OCI-LY3 (cell line): Measurements from ENCODE around the gene S1PR3.

ENCODE experiments used
- H2AFZ ChIP-seq: fragments of 200-600, 300-600 bp; shearing (Covaris generic); 2 replicates; pipeline ENCODE4 v1.6.0; 2014; ENCODE audit warnings: antibody characterized with exemption, low read depth, low read length
- H3K27ac ChIP-seq: fragments of 200-600, 300-600 bp; sonication (generic); 2 replicates; pipeline ENCODE4 v1.5.1; 2014; ENCODE audit warnings: mild to moderate bottlenecking, low read length, moderate library complexity, mixed read lengths
- H3K27me3 ChIP-seq: fragments of 200-600, 300-600 bp; sonication (generic); 2 replicates; pipeline ENCODE4 v1.6.1; 2014; ENCODE audit warnings: low read depth, low read length, mixed read lengths
- H3K36me3 ChIP-seq: fragments of 200-600, 300-600 bp; sonication (generic); replicated peaks from 2 replicates; pipeline ENCODE3; 2014; ENCODE audit warnings: low read depth, low read length, mixed read lengths
- H3K4me1 ChIP-seq: fragments of 300-600, 200-600 bp; sonication (generic); 2 replicates; pipeline ENCODE4 v1.6.1; 2014; ENCODE audit warnings: low read length, mixed read lengths
- H3K4me2 ChIP-seq: fragments of 200-600, 300-600 bp; sonication (generic); 2 replicates; pipeline ENCODE4 v1.6.1; 2014; ENCODE audit warnings: low read length, mixed read lengths
- H3K4me3 ChIP-seq: fragments of 300-600, 200-600 bp; sonication (generic); 2 replicates; pipeline ENCODE4 v1.5.1; 2014; ENCODE audit warnings: antibody characterized with exemption, mild to moderate bottlenecking, low read length, moderate library complexity
- H3K79me2 ChIP-seq: fragments of 300-600, 200-600 bp; shearing (Covaris generic); 2 replicates; pipeline ENCODE4 v1.6.1; 2014; ENCODE audit warnings: mild to moderate bottlenecking, low read length, mixed read lengths
- H3K9ac ChIP-seq: fragments of 300-600, 200-600 bp; shearing (Covaris generic); 2 replicates; pipeline ENCODE4 v1.6.0; 2014; ENCODE audit warnings: mild to moderate bottlenecking, low read length, moderate library complexity
- H3K9me3 ChIP-seq: fragments of 200-600, 300-600 bp; shearing (Covaris generic); 2 replicates; pipeline ENCODE4 v1.6.1; 2014; ENCODE audit warnings: low read length, mixed read lengths; ENCODE audit not compliant: insufficient read depth
- H4K20me1 ChIP-seq: fragments of 200-600, 300-600 bp; sonication (generic); 2 replicates; pipeline ENCODE4 v1.6.1; 2016; ENCODE audit warnings: low read length, mixed read lengths; ENCODE audit not compliant: insufficient read depth
- CTCF ChIP-seq: fragments of 200-600, 300-600 bp; sonication (generic); IDR thresholded peaks from 2 replicates; pipeline ENCODE4 v1.5.1; 2014; ENCODE audit warnings: antibody characterized with exemption, low read length, low read depth
- EZH2phosphoT487 ChIP-seq: fragments of 200-600 bp; shearing (Covaris generic); IDR thresholded peaks from 2 replicates; pipeline ENCODE4 v1.6.1; 2018; ENCODE audit warnings: antibody characterized with exemption, mixed run types, low read depth

The S1PR3 gene

GRCh38 chr9:89002987-89003386 is 11.7 kb downstream of the S1PR3 start:
- Histone ChIP-seq H3K9ac (no peak overlapping the region), H3K36me3 (no peaks in the 10 kb centered on the region), H3K79me2 (no peaks in the 10 kb centered on the region), H3K27ac (no peak overlapping the region), H3K4me1 (no peaks in the 10 kb centered on the region), H2AFZ (no peak overlapping the region), H3K9me3 (no peaks in the 10 kb centered on the region), H3K4me3 (no peak overlapping the region), H3K27me3 (peaks cover 40% of the 10 kb centered on the region), H4K20me1 (no peaks in the 10 kb centered on the region), H3K4me2 (no peak overlapping the region)
- TF ChIP-seq EZH2phosphoT487: no peak
- no peak for TF ChIP-seq CTCF

GRCh38 chr9:89005323-89005722 is 14.1 kb downstream of the S1PR3 start:
- peaks cover 10% of the 10 kb centered on the region for H3K4me1 ChIP-seq
- peaks cover 40% of the 10 kb centered on the region for H3K27me3 ChIP-seq
- no peaks in the 10 kb centered on the region for H4K20me1 ChIP-seq
- H3K9ac ChIP-seq: no peak overlapping the region
- no peak overlapping the region for H2AFZ ChIP-seq
- no peak overlapping the region for H3K27ac ChIP-seq
- no peaks in the 10 kb centered on the region for H3K79me2 ChIP-seq
- H3K4me3 ChIP-seq: no peak overlapping the region
- no peaks in the 10 kb centered on the region for H3K9me3 ChIP-seq
- H3K36me3 ChIP-seq: no peaks in the 10 kb centered on the region
- H3K4me2 ChIP-seq: no peak overlapping the region
- TF ChIP-seq EZH2phosphoT487 (no peak), CTCF (no peak)

GRCh38 chr9:89006267-89006666 is 15.0 kb downstream of the S1PR3 start:
- Histone ChIP-seq H3K79me2 (no peaks in the 10 kb centered on the region), H2AFZ (no peak overlapping the region), H3K27me3 (peaks cover 40% of the 10 kb centered on the region), H3K4me2 (no peak overlapping the region), H3K9me3 (no peaks in the 10 kb centered on the region), H3K36me3 (no peaks in the 10 kb centered on the region), H3K4me3 (no peak overlapping the region), H4K20me1 (no peaks in the 10 kb centered on the region), H3K9ac (no peak overlapping the region), H3K4me1 (peaks cover 10% of the 10 kb centered on the region), H3K27ac (no peak overlapping the region)
- TF ChIP-seq CTCF (no peak), EZH2phosphoT487 (no peak)

- Histone ChIP-seq H3K9ac (no peak overlapping the region), H3K79me2 (no peaks in the 10 kb centered on the region), H3K4me3 (no peak overlapping the region), H3K27me3 (peaks cover 43% of the 10 kb centered on the region), H3K36me3 (no peaks in the 10 kb centered on the region), H3K27ac (no peak overlapping the region), H3K9me3 (no peaks in the 10 kb centered on the region), H3K4me1 (peaks cover 10% of the 10 kb centered on the region), H2AFZ (no peak overlapping the region), H3K4me2 (no peak overlapping the region), H4K20me1 (no peaks in the 10 kb centered on the region)
- TF ChIP-seq EZH2phosphoT487: no peak
- TF ChIP-seq CTCF: no peak
These were observed 16.0 kb downstream of the S1PR3 start for GRCh38 chr9:89006996-89007967.
